Left ventricle myocardium inferior (tissue), 1 donor: Measurements from ENCODE around the gene FRAS1. TPM values are rescaled to one million over a fixed set of nuclear protein-coding genes. Genes with fewer than 3 reads are reported as not detected.

Experiments
- DNase-seq: peaks from one replicate; pipeline ENCODE4 v3.0.0-alpha.2; 2020
- H3K27ac ChIP-seq: fragments of 200-600 bp; replicated peaks from 2 replicates; pipeline ENCODE4 v1.8.0; 2021
- H3K27me3 ChIP-seq: fragments of 200-600 bp; 2 replicates; pipeline ENCODE4 v1.8.0; 2021; ENCODE audit warnings: low read depth
- H3K36me3 ChIP-seq: fragments of 200-600 bp; 2 replicates; pipeline ENCODE4 v1.8.0; 2021
- H3K4me1 ChIP-seq: fragments of 200-600 bp; 2 replicates; pipeline ENCODE4 v1.8.0; 2021
- H3K4me3 ChIP-seq: fragments of 200-600 bp; 2 replicates; pipeline ENCODE4 v1.8.0; 2021; ENCODE audit warnings: mild to moderate bottlenecking, moderate library complexity
- H3K9me3 ChIP-seq: fragments of 200-600 bp; replicated peaks from 2 replicates; pipeline ENCODE4 v1.8.0; 2021
- CTCF ChIP-seq: fragments of 200-600 bp; IDR thresholded peaks from 2 replicates; pipeline ENCODE4 v1.8.0; 2021; ENCODE audit warnings: antibody characterized with exemption, mild to moderate bottlenecking, borderline replicate concordance
- intact Hi-C: fragments of 100-400 bp; cut with micrococcal nuclease; formaldehyde crosslinking; loops from one replicate; pipeline ENCODE4 v1.11.0; 2022
- total RNA-seq: library from RNA; stranded (reverse); fragmentation: NEBNext Ultra II Directional; extraction: Animal tissue kit (Norgen Biotek cat#: 25700); gene quantifications from one replicate; pipeline ENCODE4 v1.2.1, GENCODE V29; 2021
- donor health status: DM: no; HTN: yes; CAD: no; lungs with severe emphysema.

The FRAS1 gene
- total RNA-seq, 1 donor from 2014 or later: 1.4 TPM

GRCh38 chr4:78517050-78517652 lies 460.0 kb downstream of the FRAS1 start:
- Histone ChIP-seq H3K27me3 (no peaks in the 10 kb centered on the region), H3K9me3 (no peaks in the 10 kb centered on the region), H3K4me3 (no peak overlapping the region), H3K36me3 (no peaks in the 10 kb centered on the region), H3K27ac (no peak overlapping the region), H3K4me1 (peaks cover 24% of the 10 kb centered on the region)
- DNase-seq: no peak
- TF ChIP-seq CTCF: peak; percentile 79
- intact Hi-C loops: loop anchor here (10.0 kb wide), 1 partner anchor 552 kb away; no protein-coding TSS in a partner anchor

- Histone ChIP-seq H3K4me3 (no peak overlapping the region), H3K27ac (peak overlapping the region; percentile 43), H3K9me3 (no peaks in the 10 kb centered on the region), H3K27me3 (no peaks in the 10 kb centered on the region), H3K36me3 (no peaks in the 10 kb centered on the region), H3K4me1 (peaks cover 24% of the 10 kb centered on the region)
- DNase-seq: no peak
- no peak for TF ChIP-seq CTCF
- intact Hi-C loops: loop anchor here (10.0 kb wide), 1 partner anchor 554 kb away; no protein-coding TSS in a partner anchor
These were observed 461.4 kb downstream of the FRAS1 start for GRCh38 chr4:78518561-78518960.

GRCh38 chr4:78519962-78520361 lies 462.8 kb downstream of the FRAS1 start:
- Histone ChIP-seq H3K27ac (peak overlapping the region; percentile 53), H3K27me3 (no peaks in the 10 kb centered on the region), H3K4me3 (no peak overlapping the region), H3K4me1 (peaks cover 24% of the 10 kb centered on the region), H3K9me3 (no peaks in the 10 kb centered on the region), H3K36me3 (no peaks in the 10 kb centered on the region)
- intact Hi-C loops: loop anchor here (10.0 kb wide), 1 partner anchor 555 kb away; no protein-coding TSS in a partner anchor
- TF ChIP-seq CTCF: no peak
- no peak for DNase-seq

- no peaks in the 10 kb centered on the region for H3K27me3 ChIP-seq
- intact Hi-C loops: no loop called here
- peaks cover 24% of the 10 kb centered on the region for H3K4me1 ChIP-seq
- no peak for TF ChIP-seq CTCF
- H3K4me3 ChIP-seq: no peak overlapping the region
- DNase-seq: no peak
- H3K9me3 ChIP-seq: no peaks in the 10 kb centered on the region
- H3K36me3 ChIP-seq: no peaks in the 10 kb centered on the region
- peak overlapping the region; percentile 53 for H3K27ac ChIP-seq
These were observed 463.7 kb downstream of the FRAS1 start for GRCh38 chr4:78520808-78521226.

GRCh38 chr4:78524009-78524408 lies 466.9 kb downstream of the FRAS1 start:
- H3K4me3 ChIP-seq: no peak overlapping the region
- no peaks in the 10 kb centered on the region for H3K36me3 ChIP-seq
- intact Hi-C loops: no loop called here
- no peaks in the 10 kb centered on the region for H3K9me3 ChIP-seq
- no peak for TF ChIP-seq CTCF
- peaks cover 17% of the 10 kb centered on the region for H3K4me1 ChIP-seq
- no peak for DNase-seq
- H3K27ac ChIP-seq: no peak overlapping the region
- no peaks in the 10 kb centered on the region for H3K27me3 ChIP-seq
